ENCODE data around the gene CCRL2. TPM values are rescaled to one million over a fixed set of nuclear protein-coding genes. Genes with fewer than 3 reads are reported as not detected.

Gene CCRL2
- total and polyA plus RNA-seq, 7 donors, result 0.71 to 11.2 (median 3.0) TPM; not detected in 1

DNA sequence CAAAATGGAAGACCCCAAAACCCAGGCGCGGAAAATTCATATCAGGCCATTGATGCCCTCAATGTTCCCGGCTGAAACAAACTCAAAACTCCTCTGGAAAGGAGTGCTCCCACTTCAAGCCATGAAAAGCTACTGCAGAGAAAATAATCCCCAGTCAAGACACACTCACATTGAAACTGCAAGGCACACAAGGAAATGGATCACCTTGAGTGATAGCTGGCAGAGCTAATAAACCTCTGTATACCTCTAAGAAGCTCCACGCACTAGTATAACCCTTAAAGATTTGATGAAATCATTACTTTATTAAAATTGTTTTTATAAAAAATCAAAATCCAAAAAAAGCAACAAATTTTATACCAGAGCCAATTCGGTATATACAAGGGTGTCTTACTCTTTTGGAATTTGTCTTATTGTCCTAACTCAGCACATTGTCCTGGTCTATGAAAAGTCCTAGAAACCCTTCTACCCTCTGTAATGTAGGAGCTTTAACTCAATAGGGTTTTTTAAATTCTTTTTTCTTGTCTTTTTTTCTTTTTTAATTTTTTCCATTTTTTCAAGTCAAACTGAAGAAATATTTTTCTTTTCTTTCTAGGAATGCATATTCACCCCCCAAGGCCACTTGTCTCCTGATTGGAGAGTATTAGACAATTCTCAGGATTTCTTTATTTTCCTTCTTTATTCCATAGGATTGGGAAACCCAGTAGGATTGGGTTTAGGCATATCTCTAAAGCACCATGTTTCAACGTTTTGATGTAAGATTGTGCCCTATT, 8.7 kb upstream of the CCRL2 start:
- intact Hi-C loops (cut with DNase I), result no loop called here
- H3K27ac ChIP-seq, result no peak overlapping the region
- H3K9me3 ChIP-seq, result no peaks in the 10 kb centered on the region
- H3K4me3 ChIP-seq, result no peak overlapping the region
- H3K36me3 ChIP-seq, result no peaks in the 10 kb centered on the region
- WGBS, 2 donors, result 92 to 98% methylated on average over 6 of the region's 6 CpGs
- no peaks in the 10 kb centered on the region for H3K4me1 ChIP-seq
- TF ChIP-seq CTCF (IDR thresholded peaks at IDR 0.05), result no peak
- no peak for DNase-seq
- no peaks in the 10 kb centered on the region for H3K27me3 ChIP-seq

- Histone ChIP-seq H3K27ac (no peak overlapping the region), H3K4me3 (no peak overlapping the region), H3K27me3 (no peaks in the 10 kb centered on the region), H3K4me1 (no peaks in the 10 kb centered on the region), H3K9me3 (no peaks in the 10 kb centered on the region), H3K36me3 (no peaks in the 10 kb centered on the region)
- no peak for DNase-seq
- 89% methylated on average over 2 of the region's 2 CpGs for WGBS, 2 donors
- intact Hi-C loops (cut with DNase I), result no loop called here
- TF ChIP-seq POLR2A (IDR thresholded peaks at IDR 0.05) (no peak), EP300 (IDR thresholded peaks at IDR 0.05) (no peak), CTCF (IDR thresholded peaks at IDR 0.05) (no peak), POLR2AphosphoS5 (IDR thresholded peaks at IDR 0.05) (no peak)
Measured at GRCh38 chr3:46399098-46399497, 8.0 kb upstream of the CCRL2 start.

- intact Hi-C loops (cut with DNase I), result no loop called here
- no peak overlapping the region for H3K4me3 ChIP-seq
- H3K9me3 ChIP-seq, result no peaks in the 10 kb centered on the region
- no peaks in the 10 kb centered on the region for H3K4me1 ChIP-seq
- no peak overlapping the region for H3K27ac ChIP-seq
- 64 to 84% methylated on average over 2 of the region's 2 CpGs for WGBS, 2 donors
- H3K27me3 ChIP-seq, result no peaks in the 10 kb centered on the region
- no peak for TF ChIP-seq POLR2A (IDR thresholded peaks at IDR 0.05)
- no peak for TF ChIP-seq POLR2AphosphoS5 (IDR thresholded peaks at IDR 0.05)
- TF ChIP-seq EP300 (IDR thresholded peaks at IDR 0.05), result no peak
- TF ChIP-seq CTCF (IDR thresholded peaks at IDR 0.05), result no peak
- DNase-seq, result no peak
- no peaks in the 10 kb centered on the region for H3K36me3 ChIP-seq
Measured at GRCh38 chr3:46399557-46399956, 7.5 kb upstream of the CCRL2 start.

DNA sequence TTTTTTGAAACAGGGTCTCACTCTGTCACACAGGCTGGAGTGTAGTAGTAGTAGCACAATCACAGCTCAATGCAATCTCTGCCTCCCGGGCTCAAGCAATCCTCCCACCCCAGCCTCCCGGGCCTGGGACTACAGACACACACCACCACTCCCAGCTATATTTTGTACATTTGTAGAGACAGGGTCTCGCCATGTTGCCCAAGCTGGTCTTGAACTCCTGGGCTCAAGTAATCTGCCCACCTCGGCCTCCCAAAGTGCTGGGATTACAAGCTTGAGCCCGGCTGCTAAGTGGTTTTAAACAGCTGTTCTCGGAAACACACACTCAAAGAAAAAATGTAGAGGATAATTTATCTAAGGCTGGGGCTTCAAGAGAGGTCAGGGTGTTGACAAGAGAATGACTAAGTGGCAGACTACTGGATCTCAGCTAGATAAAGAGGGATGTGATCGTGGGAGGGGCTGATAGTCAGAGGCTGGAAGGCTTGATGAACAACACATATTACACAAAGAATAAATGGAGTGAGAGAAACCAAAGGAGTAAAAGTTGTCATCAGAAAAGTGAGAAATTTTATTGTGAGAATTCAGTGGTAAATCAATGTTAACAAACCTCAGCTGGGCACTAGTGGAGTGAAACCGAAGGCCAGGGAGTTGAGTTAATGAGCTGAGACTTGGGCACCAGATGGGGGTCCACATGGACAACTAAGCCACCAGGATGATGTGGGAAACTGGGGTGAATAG, 6.9 kb upstream of the CCRL2 start:
- H3K4me1 ChIP-seq, result no peaks in the 10 kb centered on the region
- intact Hi-C loops (cut with DNase I), result no loop called here
- no peaks in the 10 kb centered on the region for H3K27me3 ChIP-seq
- H3K9me3 ChIP-seq, result no peaks in the 10 kb centered on the region
- H3K4me3 ChIP-seq, result no peak overlapping the region
- H3K27ac ChIP-seq, result no peak overlapping the region
- no peak for DNase-seq
- 84 to 86% methylated on average over 8 of the region's 8 CpGs for WGBS, 2 donors
- no peaks in the 10 kb centered on the region for H3K36me3 ChIP-seq
- no peak for TF ChIP-seq CTCF (IDR thresholded peaks at IDR 0.05)
- TF ChIP-seq POLR2AphosphoS5 (IDR thresholded peaks at IDR 0.05), result no peak
- no peak for TF ChIP-seq EP300 (IDR thresholded peaks at IDR 0.05)
- TF ChIP-seq POLR2A (IDR thresholded peaks at IDR 0.05), result no peak
